GM19395 (cell line): ENCODE measurements around the gene C17orf100.
"Not testable (repeated sequence)": the region's sequence is repeated elsewhere in the genome, so short reads cannot be mapped to it uniquely, and the experiment has no call there.

Experiments
- ATAC-seq: cut with Tn5 transposase; IDR thresholded peaks from one replicate; pipeline ENCODE4 v1.9.1; 2021; ENCODE audit warnings: mild to moderate bottlenecking, moderate library complexity; ENCODE audit not compliant: unreplicated experiment

Gene C17orf100

GRCh38 chr17:6640536-6641246 is 10.9 kb upstream of the C17orf100 start, which contains the start of the genes KIAA0753 and TXNDC17:
Gene KIAA0753 (minus strand): TSS chr17:6640711. CDS start chr17:6635103, 5,608 bp downstream.
Gene TXNDC17 (plus strand): TSS chr17:6641060. CDS start chr17:6641083, 23 bp downstream.
- ATAC-seq = peak; percentile 90

- ATAC-seq = no peak
These were observed 10.2 kb upstream of the C17orf100 start for GRCh38 chr17:6641247-6641863.

GRCh38 chr17:6642592-6642991 is 9.0 kb upstream of the C17orf100 start:
- no peak for ATAC-seq

- no peak for ATAC-seq
These were observed 8.0 kb upstream of the C17orf100 start for GRCh38 chr17:6643451-6644125.

- no peak for ATAC-seq
These were observed 3.4 kb upstream of the C17orf100 start for GRCh38 chr17:6648181-6648580.

GRCh38 chr17:6651919-6652452 is 424 bp downstream of the C17orf100 start:
- peak; percentile 6 for ATAC-seq

- no peak for ATAC-seq
These were observed 3.5 kb downstream of the C17orf100 start for GRCh38 chr17:6654841-6655731.

GRCh38 chr17:6655732-6656361 is 4.3 kb downstream of the C17orf100 start:
- ATAC-seq = not testable (repeated sequence)

GRCh38 chr17:6656797-6657632 is 5.5 kb downstream of the C17orf100 start:
- peak; percentile 44 for ATAC-seq

- ATAC-seq = no peak
These were observed 6.2 kb downstream of the C17orf100 start for GRCh38 chr17:6657633-6658287.

- ATAC-seq = not testable (repeated sequence)
These were observed 6.8 kb downstream of the C17orf100 start for GRCh38 chr17:6658411-6658810.

- ATAC-seq = no peak
These were observed 8.5 kb downstream of the C17orf100 start for GRCh38 chr17:6660101-6660500.

GRCh38 chr17:6660805-6661463 is 9.4 kb downstream of the C17orf100 start:
- ATAC-seq = peak; percentile 63

- no peak for ATAC-seq
These were observed 9.9 kb downstream of the C17orf100 start for GRCh38 chr17:6661464-6661848.

GRCh38 chr17:6663200-6663599 is 11.6 kb downstream of the C17orf100 start:
- not testable (repeated sequence) for ATAC-seq

- peak; percentile 60 for ATAC-seq
These were observed 14.5 kb downstream of the C17orf100 start for GRCh38 chr17:6666077-6666521.

GRCh38 chr17:6666557-6666956 is 15.0 kb downstream of the C17orf100 start:
- no peak for ATAC-seq

GRCh38 chr17:6667516-6667915 is 16.0 kb downstream of the C17orf100 start:
- no peak for ATAC-seq
